Fibroblast of mammary gland (primary cell): ENCODE results near the gene SLC35E3.

Experiments
- DNase-seq: peaks from one replicate; pipeline ENCODE4 v3.0.0-alpha.2; 2010; ENCODE audit warnings: low read depth
- H3K4me3 ChIP-seq: 2 replicates; pipeline ENCODE4 v1.5.1; 2011; ENCODE audit warnings: low read depth, mild to moderate bottlenecking, low read length, moderate library complexity; ENCODE audit not compliant: control insufficient read depth
- CTCF ChIP-seq: conservative IDR thresholded peaks from 2 replicates; pipeline ENCODE4 v1.5.1; 2011; ENCODE audit warnings: low read depth, low read length, inconsistent platforms; ENCODE audit not compliant: control insufficient read depth, insufficient read depth

The SLC35E3 gene

GRCh38 chr12:68785358-68785757 is 39.4 kb downstream of the SLC35E3 start:
- peak; percentile 55 for DNase-seq
- H3K4me3 ChIP-seq: no peak overlapping the region
- no peak for TF ChIP-seq CTCF

GRCh38 chr12:68785823-68786222 is 39.8 kb downstream of the SLC35E3 start:
- H3K4me3 ChIP-seq: no peak overlapping the region
- no peak for TF ChIP-seq CTCF
- DNase-seq: no peak

- H3K4me3 ChIP-seq: no peak overlapping the region
- peak; percentile 4 for TF ChIP-seq CTCF
- DNase-seq: no peak
These were observed 41.0 kb downstream of the SLC35E3 start for GRCh38 chr12:68786929-68787328.

- TF ChIP-seq CTCF: no peak
- DNase-seq: no peak
- no peak overlapping the region for H3K4me3 ChIP-seq
These were observed 42.7 kb downstream of the SLC35E3 start for GRCh38 chr12:68788554-68789143.

GRCh38 chr12:68789144-68789878 is 43.3 kb downstream of the SLC35E3 start:
- DNase-seq: no peak
- H3K4me3 ChIP-seq: no peak overlapping the region
- TF ChIP-seq CTCF: no peak

GRCh38 chr12:68790081-68790951 is 44.3 kb downstream of the SLC35E3 start:
- no peak for TF ChIP-seq CTCF

More at GRCh38 chr12:68790081-68790951, 44.3 kb downstream of the SLC35E3 start:
- H3K4me3 ChIP-seq: no peak overlapping the region
- DNase-seq: peak; percentile 46
